Inferior parietal cortex (tissue), 1 donor: ENCODE results near the gene ALDH5A1.
A peak's percentile ranks its signal among the peaks of the same experiment; 100 is the strongest.

Experiments
- DNase-seq: peaks from one replicate; pipeline ENCODE4 v3.0.0-alpha.2; 2016; ENCODE audit errors: extremely low spot score

The ALDH5A1 gene

DNA sequence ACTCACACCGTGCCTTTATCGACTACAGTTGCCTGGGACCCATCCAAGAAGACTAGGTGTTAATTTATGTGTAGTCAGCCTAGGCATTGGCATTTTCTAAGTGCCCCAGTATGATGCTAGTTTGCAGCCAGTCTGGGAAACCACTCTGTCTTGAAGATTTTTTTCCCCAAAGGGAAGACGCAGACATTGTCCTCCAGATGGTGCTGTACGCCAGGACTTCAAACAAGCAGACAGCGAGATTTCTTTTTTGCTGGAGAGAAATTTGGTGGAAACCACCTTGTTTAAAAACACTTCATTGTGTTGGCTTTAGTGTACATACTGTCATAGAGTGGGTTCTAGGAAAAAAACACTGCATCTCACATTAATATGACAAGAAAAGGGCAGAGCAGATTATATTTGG, 30.0 kb downstream of the ALDH5A1 start:
- peak; percentile 63 for DNase-seq

DNA sequence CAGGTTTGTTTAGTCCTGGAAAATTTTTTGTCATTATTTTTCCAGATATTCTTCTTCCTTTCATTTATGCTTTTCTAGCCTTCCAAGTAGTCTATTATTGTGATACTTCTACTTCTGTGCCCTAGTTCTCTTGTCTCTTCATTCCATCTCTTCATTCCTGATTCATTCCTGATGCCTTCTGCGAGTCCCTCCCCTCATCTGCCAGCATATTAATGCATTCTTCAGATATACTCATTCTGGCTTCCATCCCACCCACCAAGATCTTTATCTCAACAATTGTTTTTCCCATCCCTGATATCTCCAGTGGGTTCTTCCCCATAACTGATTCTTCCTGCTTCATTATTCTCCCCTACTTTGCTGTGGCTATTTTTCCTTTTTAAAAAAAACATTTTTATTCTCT, 35.2 kb downstream of the ALDH5A1 start:
- no peak for DNase-seq

DNA sequence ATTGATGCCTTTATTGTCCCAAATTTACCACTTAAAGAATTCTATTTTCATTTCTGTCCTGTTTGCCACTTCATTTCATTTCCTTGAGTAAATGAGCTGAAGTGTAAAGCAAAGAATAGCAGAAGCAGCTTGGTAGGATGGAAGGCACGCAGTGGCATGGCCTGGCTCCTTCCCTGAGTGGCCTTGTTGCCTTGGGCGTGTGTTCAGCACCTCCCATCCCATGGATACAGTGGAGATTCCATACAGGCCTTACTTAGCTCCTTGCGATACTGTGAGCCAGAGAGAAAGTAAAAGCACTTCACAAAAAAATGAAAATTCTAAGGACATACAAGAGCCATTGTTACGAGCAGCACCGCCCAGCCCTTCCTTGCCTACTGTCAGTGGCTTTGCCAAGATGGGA, 39.6 kb downstream of the ALDH5A1 start:
- DNase-seq = no peak

- DNase-seq = no peak
These were observed 40.4 kb downstream of the ALDH5A1 start for GRCh38 chr6:24535210-24535609.

- no peak for DNase-seq
These were observed 41.7 kb downstream of the ALDH5A1 start for GRCh38 chr6:24536466-24536865.

DNA sequence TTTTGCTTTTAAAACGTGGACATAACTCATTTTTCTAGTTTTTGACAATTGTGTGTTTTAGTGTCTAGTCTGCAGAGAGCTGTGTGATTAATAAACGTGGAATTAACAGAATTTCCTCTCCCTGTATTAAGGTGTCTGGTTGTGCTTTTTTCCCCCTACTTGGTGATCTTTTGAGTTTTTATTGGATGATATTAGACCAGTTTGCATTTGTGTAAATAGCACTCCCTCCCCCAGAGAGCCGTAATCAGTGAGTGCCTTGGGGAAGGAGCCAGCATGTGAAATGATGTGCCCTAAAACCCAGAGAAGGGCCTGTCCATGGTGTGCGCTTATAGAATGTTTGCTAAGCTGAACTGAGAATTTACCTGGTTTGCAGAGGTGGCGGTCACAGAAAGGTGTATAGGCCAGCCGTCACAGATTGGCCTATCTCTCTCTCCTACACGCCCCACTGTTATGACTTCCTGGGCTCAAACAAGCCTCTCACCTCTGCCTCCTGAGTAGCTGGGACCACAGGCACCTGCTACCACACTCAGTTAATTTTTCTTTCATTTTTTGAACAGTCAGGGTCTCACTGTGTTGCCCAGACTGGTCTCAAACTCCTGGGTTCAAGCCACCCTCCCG, 42.4 kb downstream of the ALDH5A1 start:
- DNase-seq = no peak

DNA sequence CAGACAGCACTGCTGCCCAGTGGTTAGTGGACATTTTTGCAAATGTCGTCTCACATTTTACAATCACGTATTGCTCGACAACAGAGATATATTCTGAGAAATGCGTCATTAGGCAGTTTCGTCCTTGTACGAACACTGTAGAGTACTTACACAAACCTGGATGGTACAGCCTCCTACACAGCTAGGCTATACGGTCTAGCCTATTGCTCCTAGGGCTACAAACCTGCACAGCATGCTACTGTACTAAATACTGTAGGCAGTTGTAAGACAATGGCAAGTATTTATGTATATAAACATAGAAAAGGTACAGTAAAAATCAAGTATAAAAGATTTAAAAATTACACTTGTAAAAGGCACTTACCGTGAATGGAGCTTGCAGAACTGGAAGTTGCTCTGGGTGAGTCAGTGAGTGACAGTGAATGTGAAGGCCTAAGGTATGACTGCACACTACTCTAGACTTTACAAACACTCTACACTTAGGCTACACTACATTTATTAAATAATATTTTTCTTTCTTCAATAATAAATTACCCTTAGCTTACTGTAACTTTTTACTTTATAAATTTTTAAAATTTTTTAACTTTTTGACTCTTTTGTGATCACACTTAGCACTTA, 43.1 kb downstream of the ALDH5A1 start:
- DNase-seq = no peak

- no peak for DNase-seq
These were observed 44.6 kb downstream of the ALDH5A1 start for GRCh38 chr6:24539416-24539815.

GRCh38 chr6:24540197-24540596, 45.4 kb downstream of the ALDH5A1 start:
- DNase-seq = no peak

- DNase-seq = peak; percentile 57
These were observed 48.9 kb downstream of the ALDH5A1 start for GRCh38 chr6:24543683-24544082.

- no peak for DNase-seq
These were observed 50.4 kb downstream of the ALDH5A1 start for GRCh38 chr6:24545183-24545582.

DNA sequence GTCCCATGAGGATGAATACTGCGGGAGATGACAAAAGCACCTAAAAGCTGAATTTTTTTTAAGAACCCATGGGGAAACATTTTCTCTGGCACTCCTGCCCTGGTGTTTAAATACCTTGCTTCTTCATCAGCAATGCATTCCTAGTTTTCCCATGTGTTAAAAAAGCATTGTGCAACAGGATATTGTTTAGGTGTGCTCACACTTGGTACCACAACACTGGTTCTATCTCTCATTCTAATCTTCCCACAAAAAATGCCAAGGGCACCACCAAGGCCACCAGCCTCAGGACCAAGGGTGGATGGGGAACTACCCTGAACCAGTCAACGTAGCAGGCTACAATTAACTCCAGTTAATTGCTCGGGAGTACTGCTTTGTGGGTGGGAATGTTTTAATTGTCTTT, 50.9 kb downstream of the ALDH5A1 start:
- DNase-seq = no peak

GRCh38 chr6:24546439-24546838, 51.7 kb downstream of the ALDH5A1 start:
- no peak for DNase-seq

GRCh38 chr6:24547243-24547642, 52.5 kb downstream of the ALDH5A1 start:
- DNase-seq = no peak

- no peak for DNase-seq
These were observed 54.4 kb downstream of the ALDH5A1 start for GRCh38 chr6:24549158-24549557.

DNA sequence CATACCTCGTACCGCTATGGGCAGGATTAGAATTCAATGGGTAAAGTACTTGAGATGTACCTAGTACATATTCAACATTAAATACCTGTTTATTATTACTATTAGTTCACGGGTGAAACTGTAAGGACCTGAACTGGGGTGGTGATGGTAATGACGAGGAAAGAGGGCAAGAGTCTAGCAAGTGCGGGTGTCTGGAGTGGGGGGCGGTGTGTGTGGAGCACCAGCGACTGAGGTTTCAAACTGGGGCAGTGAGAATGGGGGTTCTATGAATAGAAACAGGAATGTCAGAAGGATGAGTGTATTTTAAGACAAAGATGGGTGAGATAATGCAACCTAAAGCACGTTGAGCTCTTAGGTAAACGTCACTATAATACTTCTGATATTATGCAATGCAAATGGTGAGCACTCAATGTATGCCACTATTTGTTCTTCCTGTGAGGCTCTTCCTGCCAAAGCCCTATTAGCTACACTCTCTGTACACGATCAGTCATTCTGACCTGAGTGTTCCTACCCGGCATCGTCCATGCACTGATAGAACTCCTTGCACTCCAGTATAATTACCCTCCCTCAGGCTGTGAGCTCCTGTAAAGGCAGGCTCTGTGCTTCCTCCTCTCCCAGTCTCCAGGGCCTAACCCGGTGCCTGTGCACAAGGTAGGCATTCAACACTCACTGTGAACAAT, 55.0 kb downstream of the ALDH5A1 start:
- DNase-seq = no peak

- no peak for DNase-seq
These were observed 56.4 kb downstream of the ALDH5A1 start for GRCh38 chr6:24551139-24551538.

DNA sequence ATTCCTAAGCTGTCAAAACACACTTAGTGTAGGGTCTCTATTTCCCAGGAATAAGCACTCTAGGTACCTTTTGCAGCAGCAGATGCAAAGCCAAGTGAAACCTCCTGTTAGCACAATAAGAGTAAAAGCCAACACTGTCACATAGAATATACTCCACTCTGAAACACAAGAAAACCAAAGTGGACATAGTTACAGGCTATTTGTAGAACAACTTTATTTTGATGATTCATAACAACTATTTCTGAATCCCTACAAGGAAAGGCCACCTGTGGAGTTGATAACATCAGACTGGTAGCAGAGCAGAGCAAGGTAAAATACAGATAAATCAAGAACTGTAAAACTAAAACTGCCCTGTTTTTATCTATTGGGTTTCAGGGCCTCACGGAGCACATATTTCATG, 59.7 kb downstream of the ALDH5A1 start:
- DNase-seq = no peak

DNA sequence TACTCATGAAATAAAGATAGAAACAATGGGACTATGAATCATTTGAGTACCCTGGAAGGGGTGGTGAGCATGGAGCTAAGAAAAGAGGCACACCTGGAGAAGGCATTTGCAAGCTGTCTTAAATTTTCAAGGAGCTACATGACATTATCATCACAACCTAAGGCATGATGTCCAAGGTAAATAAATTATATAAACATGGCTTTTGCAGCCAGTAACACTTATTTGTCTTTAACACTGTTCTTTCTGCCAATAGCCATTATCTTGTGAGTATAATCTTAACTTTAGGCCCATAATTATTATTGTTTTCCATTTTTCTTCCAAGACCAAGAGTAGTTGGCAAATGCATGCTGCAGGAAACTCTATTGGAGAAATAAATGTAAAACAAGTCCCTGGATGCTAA, 63.7 kb downstream of the ALDH5A1 start:
- DNase-seq = no peak

DNA sequence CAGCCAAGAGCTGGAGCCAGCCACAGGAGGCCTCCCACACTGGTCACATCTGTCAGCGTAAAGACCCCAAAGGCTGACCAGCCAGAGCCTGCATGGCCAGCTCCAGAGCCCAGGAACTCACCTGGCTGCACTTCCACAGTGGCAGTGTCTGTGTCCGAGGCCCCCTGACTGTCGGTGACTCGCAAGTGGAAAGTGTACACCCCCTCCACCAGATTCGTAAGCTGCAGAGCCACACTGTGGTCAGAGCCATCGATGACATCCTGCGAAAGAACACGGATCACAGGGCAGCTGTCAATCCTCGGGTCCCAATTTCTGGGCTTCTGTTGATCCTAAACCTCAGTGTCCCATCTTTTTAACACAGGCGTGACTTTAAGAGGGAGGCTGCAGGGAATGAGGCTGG, 69.3 kb downstream of the ALDH5A1 start:
- no peak for DNase-seq

DNA sequence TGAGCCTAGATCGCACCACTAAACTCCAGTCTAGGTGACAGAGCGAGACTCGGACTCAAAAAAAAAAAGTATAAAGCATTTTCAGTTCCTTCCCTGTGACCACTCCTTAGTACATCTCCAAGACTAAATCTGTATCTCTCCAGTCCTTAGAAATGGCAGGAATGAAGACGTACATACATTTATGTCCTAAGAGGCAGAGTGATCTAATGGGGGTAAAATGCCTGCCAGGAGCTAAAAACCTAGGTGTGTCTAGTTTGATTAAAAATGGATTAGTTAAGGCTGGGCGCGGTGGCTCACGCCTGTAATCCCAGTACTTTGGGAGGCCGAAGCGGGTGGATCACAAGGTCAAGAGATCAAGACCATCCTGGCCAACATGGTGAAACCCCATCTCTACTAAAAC, 70.4 kb downstream of the ALDH5A1 start:
- no peak for DNase-seq

GRCh38 chr6:24566020-24566767, 71.4 kb downstream of the ALDH5A1 start:
- DNase-seq = no peak

GRCh38 chr6:24568683-24569082, 73.9 kb downstream of the ALDH5A1 start:
- DNase-seq = no peak
